PC-9 (cell line): ENCODE results near the gene AHRR. TPM values are rescaled to one million over a fixed set of nuclear protein-coding genes. Genes with fewer than 3 reads are reported as not detected.

Experiments
- BruUV-seq: library from RNA; stranded (reverse); fragments of 400-500 nt; replicated peaks from 2 replicates; lab custom pipeline; 2021; lab: Mats Ljungman, UMichigan
- CTCF ChIA-PET: fragments of 300-600 bp; sonication (Branson Sonifier 250); formaldehyde crosslinking; loops from one replicate; lab custom pipeline; 2022; ENCODE audit warnings: antibody characterized with exemption; lab: Charles Lee
- POLR2A ChIA-PET: fragments of 300-600 bp; sonication (Branson Sonifier 250); formaldehyde crosslinking; loops from one replicate; lab custom pipeline; 2022; ENCODE audit warnings: antibody characterized with exemption; ENCODE audit not compliant: unreplicated experiment; lab: Charles Lee
- DNase-seq, 2 experiments: peaks; one replicate each; pipeline versions ENCODE4 v3.0.0 to v3.0.0-alpha.2; 2015 to 2022; ENCODE audit warnings: mixed read lengths in 1 of 2
- H2AFZ ChIP-seq: fragments of 200-600 bp; sonication (generic); 2 replicates; pipeline ENCODE4 v1.8.1; 2017; ENCODE audit warnings: antibody characterized with exemption
- H3F3A ChIP-seq: fragments of 200-600 bp; sonication (generic); 2 replicates; pipeline ENCODE4 v1.8.1; 2017; ENCODE audit warnings: antibody characterized with exemption, mild to moderate bottlenecking, low read depth; ENCODE audit not compliant: insufficient read depth
- H3K27ac ChIP-seq: fragments of 200-600 bp; sonication (generic); 2 replicates; pipeline ENCODE4 v1.6.1; 2016; ENCODE audit warnings: mixed run types
- H3K27me3 ChIP-seq: fragments of 200-600 bp; sonication (generic); 2 replicates; pipeline ENCODE4 v1.6.1; 2016; ENCODE audit warnings: low read depth, mixed run types; ENCODE audit not compliant: insufficient read depth
- H3K36me3 ChIP-seq: fragments of 200-600 bp; sonication (generic); 2 replicates; pipeline ENCODE4 v1.6.1; 2016; ENCODE audit warnings: low read depth, mixed run types
- H3K4me1 ChIP-seq: fragments of 200-600 bp; sonication (generic); replicated peaks from 2 replicates; pipeline ENCODE4 v1.6.1; 2016; ENCODE audit warnings: mixed run types; ENCODE audit not compliant: insufficient read depth
- H3K4me2 ChIP-seq: fragments of 200-600 bp; sonication (generic); 2 replicates; pipeline ENCODE4 v1.6.1; 2017; ENCODE audit warnings: mixed run types
- H3K4me3 ChIP-seq: fragments of 200-600 bp; sonication (generic); 2 replicates; pipeline ENCODE4 v1.6.1; 2016; ENCODE audit warnings: mixed run types
- H3K79me2 ChIP-seq: fragments of 200-600 bp; sonication (generic); 2 replicates; pipeline ENCODE4 v1.6.1; 2017; ENCODE audit warnings: low read depth, mixed run types
- H3K9me2 ChIP-seq: fragments of 200-600 bp; sonication (generic); 2 replicates; pipeline ENCODE4 v1.8.1; 2017; ENCODE audit warnings: mild to moderate bottlenecking; ENCODE audit not compliant: insufficient read depth
- H3K9me3 ChIP-seq: fragments of 200-600 bp; sonication (generic); 2 replicates; pipeline ENCODE4 v1.8.1; 2016; ENCODE audit warnings: low read depth; ENCODE audit not compliant: insufficient read depth
- H4K20me1 ChIP-seq: fragments of 200-600 bp; sonication (generic); 2 replicates; pipeline ENCODE4 v1.8.1; 2017; ENCODE audit not compliant: insufficient read depth
- CTCF ChIP-seq: fragments of 200-600 bp; sonication (generic); conservative IDR thresholded peaks from 2 replicates; pipeline ENCODE4 v1.6.1; 2017; ENCODE audit warnings: mixed run types, antibody characterized with exemption, mild to moderate bottlenecking, moderate library complexity
- EZH2 ChIP-seq: fragments of 200-600 bp; sonication (generic); IDR thresholded peaks from 2 replicates; pipeline ENCODE4 v1.8.0; 2017; ENCODE audit warnings: antibody characterized with exemption, low read depth
- intact Hi-C: fragments of 100-400 bp; cut with micrococcal nuclease; formaldehyde crosslinking; loops from one replicate; pipeline ENCODE4 v1.10.0; 2022; ENCODE audit not compliant: unreplicated experiment
- total RNA-seq: library from RNA; stranded (reverse); gene quantifications from 2 replicates; pipeline ENCODE4 v1.2.3, GENCODE V29; 2021

Gene AHRR
- total RNA-seq, 1 experiment from 2014 or later = 7.2 TPM

DNA sequence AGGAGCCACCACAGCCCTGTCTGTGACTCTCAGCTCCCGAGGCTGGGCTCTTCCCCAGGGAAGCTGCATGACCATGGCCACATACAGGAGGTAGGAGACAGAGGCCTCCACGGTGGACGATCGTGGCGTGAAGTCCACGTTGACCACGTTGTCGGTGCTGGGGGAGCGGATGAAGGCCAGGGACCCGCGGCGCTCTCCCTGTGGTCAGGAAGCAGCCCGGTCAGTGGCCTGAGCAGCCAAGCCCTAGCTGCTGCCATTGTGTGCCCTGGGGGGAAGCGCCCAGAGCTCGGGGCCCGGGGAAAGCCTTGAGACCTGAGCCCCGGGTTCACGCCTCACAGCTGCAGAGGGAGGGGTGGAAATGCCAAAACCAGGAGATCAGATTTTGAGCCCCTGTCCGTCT is 155.7 kb downstream of the AHRR start:
- Histone ChIP-seq H3K27me3 (no peaks in the 10 kb centered on the region), H3K4me1 (peaks cover 12% of the 10 kb centered on the region), H4K20me1 (peaks cover 13% of the 10 kb centered on the region), H3F3A (peaks cover 8% of the 10 kb centered on the region; the same call in 1 of the 2 replicates), H3K27ac (no peak overlapping the region), H3K9me2 (no peaks in the 10 kb centered on the region), H3K36me3 (no peaks in the 10 kb centered on the region), H2AFZ (no peak overlapping the region), H3K9me3 (no peaks in the 10 kb centered on the region), H3K79me2 (peaks cover 6% of the 10 kb centered on the region), H3K4me2 (no peak overlapping the region), H3K4me3 (no peak overlapping the region)
- ChIA-PET POLR2A (no interaction called here), CTCF (no interaction called here)
- TF ChIP-seq EZH2 (no peak), CTCF (no peak)
- no TSS peak for BruUV-seq
- intact Hi-C loops = no loop called here
- DNase-seq = no peak

- Histone ChIP-seq H3F3A (peaks cover 8% of the 10 kb centered on the region; the same call in 1 of the 2 replicates), H3K4me2 (no peak overlapping the region), H3K4me1 (peaks cover 12% of the 10 kb centered on the region), H3K4me3 (no peak overlapping the region), H4K20me1 (peaks cover 13% of the 10 kb centered on the region), H3K9me2 (no peaks in the 10 kb centered on the region), H3K36me3 (no peaks in the 10 kb centered on the region), H2AFZ (no peak overlapping the region), H3K27ac (no peak overlapping the region), H3K9me3 (no peaks in the 10 kb centered on the region), H3K27me3 (no peaks in the 10 kb centered on the region), H3K79me2 (no peaks in the 10 kb centered on the region)
- ChIA-PET POLR2A (interaction anchor here (0.6 kb wide), 2 partner anchors 186 to 207 kb away, joined by 3 to 7 read pairs; partner anchors contain the start of gene PDCD6), CTCF (no interaction called here)
- intact Hi-C loops = no loop called here
- TF ChIP-seq EZH2 (no peak), CTCF (no peak)
- no TSS peak for BruUV-seq
- DNase-seq = no peak
Observed at GRCh38 chr5:477871-478270, 156.4 kb downstream of the AHRR start.

DNA sequence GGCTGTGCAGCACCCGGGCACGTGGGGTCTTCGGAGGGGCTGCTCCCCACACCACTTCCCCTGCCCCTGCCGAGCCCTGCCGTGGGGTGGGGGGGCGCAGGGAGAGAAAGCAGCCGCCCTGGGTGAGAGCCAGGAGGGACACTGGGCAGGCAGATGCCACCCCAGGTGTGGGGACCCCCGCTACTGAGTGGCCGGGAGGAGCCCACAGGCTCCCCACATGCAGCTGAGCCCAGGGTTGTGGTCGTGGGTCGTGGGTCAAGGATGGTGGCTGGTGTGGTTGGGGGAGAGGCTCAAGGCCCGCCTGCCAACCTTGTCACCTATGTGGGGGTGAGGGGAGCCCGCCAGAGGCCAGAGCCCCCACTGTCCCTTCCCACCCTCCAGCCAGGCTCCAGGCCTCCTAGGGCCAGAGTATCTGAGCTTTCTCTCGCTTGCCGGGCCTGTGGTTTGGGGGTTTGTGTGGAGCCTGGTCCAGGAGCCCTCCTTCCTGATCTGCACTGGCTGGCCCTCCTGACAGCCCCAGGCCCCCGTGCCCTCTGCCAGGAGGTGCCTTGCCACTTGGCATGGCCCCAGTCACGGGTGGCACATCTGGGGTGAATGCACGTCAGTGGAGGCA is 157.0 kb downstream of the AHRR start:
- H3K9me3 ChIP-seq = no peaks in the 10 kb centered on the region
- TF ChIP-seq EZH2 = no peak
- no peak for TF ChIP-seq CTCF
- H3K79me2 ChIP-seq = no peaks in the 10 kb centered on the region
- no peak for DNase-seq
- no peak overlapping the region for H3K27ac ChIP-seq
- ChIA-PET CTCF (no interaction called here), POLR2A (interaction anchor here (0.6 kb wide), 2 partner anchors 186 to 207 kb away, joined by 3 to 7 read pairs; partner anchors contain the start of gene PDCD6)
- H3K4me2 ChIP-seq = no peak overlapping the region
- H2AFZ ChIP-seq = no peak overlapping the region
- H3K27me3 ChIP-seq = no peaks in the 10 kb centered on the region; the same call in 1 of the 2 replicates
- H3F3A ChIP-seq = peaks cover 8% of the 10 kb centered on the region; the same call in 1 of the 2 replicates
- no peaks in the 10 kb centered on the region for H3K36me3 ChIP-seq
- H3K4me3 ChIP-seq = no peak overlapping the region
- peaks cover 12% of the 10 kb centered on the region for H3K4me1 ChIP-seq
- no TSS peak for BruUV-seq
- peaks cover 13% of the 10 kb centered on the region for H4K20me1 ChIP-seq
- intact Hi-C loops = no loop called here
- no peaks in the 10 kb centered on the region for H3K9me2 ChIP-seq
